Esophagus squamous epithelium (tissue), 5 donors: ENCODE measurements around the gene KCNMA1. TPM values are rescaled to one million over a fixed set of nuclear protein-coding genes. Genes with fewer than 3 reads are reported as not detected.

ENCODE experiments used
- DNase-seq: peaks from one replicate; lab custom pipeline; 2025; lab: John Stamatoyannopoulos, UW
- H3K27ac ChIP-seq, 4 donors: fragments of 200-600 bp; sonication (generic); one replicate each; pipeline ENCODE4 v1.5.1; 2016 to 2019; ENCODE audit warnings: mild to moderate bottlenecking in 1 of 4
- H3K27me3 ChIP-seq, 4 donors: fragments of 200-600 bp; sonication (generic); 1 replicate in 3 of 4; 2 replicates in 1 of 4; pipeline versions ENCODE4 v1.5.1 to v1.6.0; 2017 to 2021; ENCODE audit warnings: antibody characterized with exemption in 1 of 4
- H3K36me3 ChIP-seq, 3 donors: fragments of 200-600 bp; sonication (generic); one replicate each; pipeline ENCODE4 v1.5.1; 2016 to 2019
- H3K4me1 ChIP-seq, 3 donors: fragments of 200-600 bp; sonication (generic); one replicate each; pipeline ENCODE4 v1.5.1; 2017 to 2019
- H3K4me3 ChIP-seq, 4 donors: fragments of 200-600 bp; sonication (generic); 1 replicate in 3 of 4; 2 replicates in 1 of 4; pipeline ENCODE4 v1.5.1; 2016 to 2019; ENCODE audit warnings: mild to moderate bottlenecking in 2 of 4, moderate library complexity in 1 of 4
- H3K9me3 ChIP-seq, 3 donors: fragments of 200-600 bp; sonication (generic); one replicate each; pipeline ENCODE4 v1.5.1; 2016 to 2019
- CTCF ChIP-seq, 6 experiments: fragments of 450-650 bp in 4 of 6; fragments of 200-600 bp in 2 of 6; sonication (generic) in 2 of 6; IDR thresholded peaks; one replicate each; pipeline ENCODE4 v1.5.1; 2016 to 2019; ENCODE audit warnings: antibody characterized with exemption in 6 of 6, mild to moderate bottlenecking in 4 of 6, moderate library complexity in 4 of 6
- POLR2A ChIP-seq, 4 donors: fragments of 450-650 bp; IDR thresholded peaks; one replicate each; pipeline ENCODE4 v1.6.1; 2017; ENCODE audit warnings: antibody characterized with exemption in 4 of 4, mild to moderate bottlenecking in 4 of 4, moderate library complexity in 3 of 4
- WGBS, 2 donors: methylation state at CpG; one replicate each; pipeline ENCODE4 v1.1.5; 2018; 5-methylcytosine and 5-hydroxymethylcytosine counted together
- intact Hi-C: fragments of 100-400 bp; cut with DNase I; formaldehyde crosslinking; loops from one replicate; pipeline ENCODE4 v1.15.0; 2022
- total RNA-seq, 4 donors: library from RNA; depleted of rRNA; stranded (reverse); fragments of >200 nt; gene quantifications; one replicate each; pipeline ENCODE4 v1.1.0, GENCODE V29; 2016
- donor health status: DM: yes; HTN: yes; CAD: no.

The KCNMA1 gene
- total RNA-seq, 4 donors from 2014 or later: 7.5 to 74.2 (median 18.0) TPM

- 84 to 88% methylated on average over 5 of the region's 5 CpGs for WGBS, 2 donors
- no peak overlapping the region for H3K27ac ChIP-seq
Observed at GRCh38 chr10:77682393-77683087, 44.9 kb upstream of the KCNMA1 start.

GRCh38 chr10:77681839-77682238, 44.2 kb upstream of the KCNMA1 start:
- 72 to 74% methylated on average over 6 of the region's 6 CpGs for WGBS, 2 donors
- Histone ChIP-seq H3K27me3 (peaks cover 0 to 18% (median 0%) of the 10 kb centered on the region in 4 donors), H3K27ac (no peak overlapping the region), H3K4me3 (no peak overlapping the region), H3K9me3 (no peaks in the 10 kb centered on the region), H3K36me3 (no peaks in the 10 kb centered on the region), H3K4me1 (no peaks in the 10 kb centered on the region)
- TF ChIP-seq POLR2A (IDR thresholded peaks at IDR 0.05) (no peak), CTCF (IDR thresholded peaks at IDR 0.05) (no peak)
- intact Hi-C loops: no loop called here
- DNase-seq: no peak

More at GRCh38 chr10:77682393-77683087, 44.9 kb upstream of the KCNMA1 start:
- no peak overlapping the region for H3K4me3 ChIP-seq
- no peaks in the 10 kb centered on the region for H3K36me3 ChIP-seq
- peaks cover 0 to 25% (median 0%) of the 10 kb centered on the region in 4 donors for H3K27me3 ChIP-seq
- TF ChIP-seq CTCF (IDR thresholded peaks at IDR 0.05): no peak
- TF ChIP-seq POLR2A (IDR thresholded peaks at IDR 0.05): no peak
- intact Hi-C loops: no loop called here
- H3K9me3 ChIP-seq: no peaks in the 10 kb centered on the region
- no peaks in the 10 kb centered on the region for H3K4me1 ChIP-seq
- no peak for DNase-seq

- Histone ChIP-seq H3K9me3 (no peaks in the 10 kb centered on the region), H3K4me3 (no peak overlapping the region), H3K36me3 (no peaks in the 10 kb centered on the region), H3K27me3 (peaks cover 0 to 15% (median 0%) of the 10 kb centered on the region in 4 donors), H3K27ac (no peak overlapping the region), H3K4me1 (no peaks in the 10 kb centered on the region)
- TF ChIP-seq POLR2A (IDR thresholded peaks at IDR 0.05) (no peak), CTCF (IDR thresholded peaks at IDR 0.05) (no peak)
- intact Hi-C loops: no loop called here
- DNase-seq: no peak
- 81 to 83% methylated on average over 8 of the region's 8 CpGs for WGBS, 2 donors
Observed at GRCh38 chr10:77680811-77681210, 43.2 kb upstream of the KCNMA1 start.

- no peaks in the 10 kb centered on the region for H3K4me1 ChIP-seq
- 94 to 100% methylated on average over 1 to 2 of the region's 3 CpGs for WGBS, 2 donors
- no peak overlapping the region for H3K4me3 ChIP-seq
- no peak for DNase-seq
- no peak overlapping the region for H3K27ac ChIP-seq
- intact Hi-C loops: no loop called here
- H3K36me3 ChIP-seq: no peaks in the 10 kb centered on the region
- TF ChIP-seq CTCF (IDR thresholded peaks at IDR 0.05): no peak
- TF ChIP-seq POLR2A (IDR thresholded peaks at IDR 0.05): no peak
- H3K9me3 ChIP-seq: no peaks in the 10 kb centered on the region
- peaks cover 0 to 15% (median 0%) of the 10 kb centered on the region in 4 donors for H3K27me3 ChIP-seq
Observed at GRCh38 chr10:77680065-77680464, 42.5 kb upstream of the KCNMA1 start.

GRCh38 chr10:77679217-77679616, 41.6 kb upstream of the KCNMA1 start:
- Histone ChIP-seq H3K4me3 (no peak overlapping the region), H3K27me3 (peaks cover 0 to 15% (median 0%) of the 10 kb centered on the region in 4 donors), H3K9me3 (no peaks in the 10 kb centered on the region), H3K36me3 (no peaks in the 10 kb centered on the region), H3K4me1 (no peaks in the 10 kb centered on the region), H3K27ac (no peak overlapping the region)
- intact Hi-C loops: no loop called here
- TF ChIP-seq POLR2A (IDR thresholded peaks at IDR 0.05): no peak
- TF ChIP-seq CTCF (IDR thresholded peaks at IDR 0.05): no peak
- no peak for DNase-seq
- 72 to 74% methylated on average over 5 of the region's 5 CpGs for whole genome bisulfite sequencing, 2 donors
